Measurements from ENCODE around the gene MYZAP.

DNA sequence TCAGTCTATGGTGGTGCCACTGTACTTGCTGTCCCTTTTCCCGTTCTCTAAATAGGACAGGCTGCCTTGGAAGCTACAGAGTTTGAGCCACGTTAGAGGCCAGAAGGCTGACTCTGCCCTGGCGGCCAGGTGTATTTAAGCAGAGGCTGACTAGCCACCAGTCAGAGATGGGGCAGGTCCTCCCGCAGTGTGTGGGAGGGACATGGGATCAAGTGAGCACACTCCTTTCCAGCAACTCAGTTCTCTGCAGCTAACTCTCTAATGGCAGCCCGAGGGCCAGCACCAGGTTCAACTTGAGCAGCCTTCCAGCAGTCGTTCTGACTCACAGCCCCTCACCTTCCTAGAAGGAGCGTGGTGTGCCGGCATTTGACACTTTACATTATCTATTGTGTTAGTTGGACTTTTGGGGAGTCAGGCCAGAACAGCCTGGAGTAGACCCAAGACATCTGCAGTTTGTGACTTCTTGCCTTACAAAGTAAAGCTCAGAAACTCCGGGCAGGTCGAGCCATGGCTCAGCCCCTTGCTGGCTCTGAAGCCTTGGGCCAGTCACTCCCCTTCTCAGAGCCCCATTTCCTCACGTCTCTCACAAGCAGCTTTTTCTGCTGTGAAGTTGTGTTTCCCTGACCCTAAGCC, 46.7 kb upstream of the MYZAP start:
- TF ChIP-seq TSHZ2 (CRISPR knock-in tag; IDR thresholded peaks at IDR 0.05) (no peak), ZNF8 (CRISPR knock-in tag; IDR thresholded peaks at IDR 0.05) (no peak)

All from SK-N-SH treated with all-trans-retinoic acid at 6 μM for 48 hours (cell line).